Hippocampal formation (tissue), 2 donors: ENCODE measurements around the gene USP37.
"Not testable (repeated sequence)": the region's sequence is repeated elsewhere in the genome, so short reads cannot be mapped to it uniquely, and the experiment has no call there.

Source experiments
- DNase-seq, 2 donors: peaks; one replicate each; lab custom pipeline; 2025; lab: John Stamatoyannopoulos, UW

The USP37 gene

GRCh38 chr2:218547978-218548377, 20.2 kb downstream of the USP37 start:
- no peak for DNase-seq

DNA sequence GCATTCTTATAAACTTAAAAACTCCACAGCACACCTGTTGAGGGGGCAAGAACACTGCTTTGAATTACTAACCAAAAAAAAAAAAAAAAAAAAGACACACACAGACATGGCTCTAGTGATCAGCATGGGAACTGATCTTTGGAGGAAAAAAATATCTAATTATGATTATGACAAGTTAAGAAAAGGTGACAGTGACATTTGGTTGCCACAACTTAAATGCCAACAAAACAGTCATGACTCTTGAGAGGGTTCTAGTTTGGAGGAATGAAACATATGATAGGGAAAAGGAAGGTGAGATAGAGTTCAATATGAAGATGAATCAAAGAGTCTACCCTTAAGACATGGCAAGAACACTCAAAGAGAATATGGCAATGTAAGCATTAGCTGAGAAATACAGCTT, 20.6 kb downstream of the USP37 start:
- DNase-seq: no peak

DNA sequence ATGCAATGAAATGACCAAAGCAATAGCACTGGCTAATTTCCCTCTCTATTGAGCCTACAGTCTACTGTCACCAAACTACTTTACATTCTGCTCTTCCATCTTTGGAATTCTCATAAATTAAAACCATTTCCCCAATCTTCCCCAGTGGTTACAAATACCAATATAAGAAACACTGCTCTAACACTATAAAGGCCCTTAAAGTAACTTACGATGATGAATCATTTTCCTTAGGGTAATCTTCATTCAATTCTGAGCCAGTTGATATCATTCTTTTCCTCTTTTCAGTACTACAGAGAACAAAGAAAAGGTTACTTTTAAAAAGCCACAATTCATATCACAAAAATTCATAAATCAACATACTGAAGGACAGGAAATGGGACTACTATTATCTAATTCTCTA, 22.1 kb downstream of the USP37 start:
- DNase-seq: no peak

DNA sequence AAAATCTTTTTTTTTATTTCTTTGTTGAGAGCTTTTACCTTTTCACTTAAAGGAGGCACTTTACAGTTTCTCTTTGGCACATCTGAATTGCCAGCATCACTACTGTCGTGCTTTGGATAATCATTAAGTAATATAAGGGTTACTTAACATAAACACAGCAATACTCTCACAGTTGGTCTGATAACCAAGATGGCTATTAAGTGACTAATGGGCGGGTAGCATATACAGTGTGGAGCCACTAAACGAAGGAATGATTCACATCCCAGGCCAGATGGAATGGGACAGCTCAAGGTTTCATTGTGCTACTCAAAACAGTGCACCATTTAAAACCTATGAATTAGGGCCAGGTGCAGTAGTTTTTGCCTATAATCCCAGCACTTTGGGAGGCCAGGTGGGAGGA, 28.1 kb downstream of the USP37 start:
- DNase-seq: no peak

- DNase-seq: no peak
Measured at GRCh38 chr2:218536804-218537494, 31.2 kb downstream of the USP37 start.

GRCh38 chr2:218529990-218530389, 38.2 kb downstream of the USP37 start:
- DNase-seq: no peak

DNA sequence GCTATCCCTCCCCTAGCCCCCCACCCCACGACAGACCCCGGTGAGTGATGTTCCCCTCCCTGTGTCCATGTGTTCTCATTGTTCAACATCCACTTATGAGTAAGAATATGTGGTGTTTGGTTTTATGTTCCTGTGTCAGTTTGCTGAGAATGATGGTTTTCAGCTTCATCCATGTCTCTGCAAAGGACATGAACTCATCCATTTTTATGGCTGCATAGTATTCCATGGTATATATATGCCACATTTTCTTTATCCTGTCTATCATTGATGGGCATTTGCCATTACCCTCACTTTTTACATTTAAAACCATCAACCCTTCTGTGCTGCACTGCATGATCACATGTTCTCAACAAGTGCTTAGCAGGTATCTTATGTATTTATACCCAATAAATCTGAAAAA, 39.7 kb downstream of the USP37 start:
- DNase-seq: not testable (repeated sequence)

DNA sequence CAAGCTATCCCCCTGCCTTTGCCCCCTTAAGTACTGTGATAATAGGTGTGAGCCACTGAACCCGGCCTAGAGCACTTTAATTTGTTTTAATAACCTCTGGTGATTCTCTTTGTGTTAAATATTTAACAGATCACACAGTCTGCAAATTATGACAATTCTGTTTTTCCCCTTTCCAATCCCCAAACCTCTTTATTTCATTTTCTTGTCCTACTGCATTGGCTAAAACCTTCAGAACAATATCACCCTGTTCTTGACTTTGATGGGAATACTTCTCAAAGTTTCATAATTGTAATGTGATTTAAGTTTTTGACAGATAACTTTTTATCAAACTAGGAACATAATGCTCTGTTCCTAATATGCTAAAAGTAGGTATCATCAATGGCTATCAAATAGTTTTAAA, 44.5 kb downstream of the USP37 start:
- DNase-seq: no peak

DNA sequence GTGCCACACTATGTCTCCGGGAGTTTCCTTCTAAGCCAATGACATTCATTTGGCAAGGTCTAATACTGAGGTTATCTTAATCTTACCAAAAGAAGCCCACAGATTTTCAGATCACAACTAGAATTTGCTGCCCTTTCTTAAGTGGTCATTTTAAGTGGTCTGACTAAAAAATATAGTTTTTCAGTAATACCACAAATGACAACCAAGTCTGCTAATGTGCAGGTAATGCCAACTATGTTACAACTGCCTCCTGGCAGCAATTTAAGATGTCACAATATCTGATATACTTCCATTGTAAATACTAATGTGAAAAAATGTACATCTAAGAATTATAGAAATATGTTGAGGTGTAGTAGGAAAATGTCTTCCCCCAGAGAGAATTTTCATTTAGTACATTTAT, 49.3 kb downstream of the USP37 start:
- DNase-seq: no peak

- no peak for DNase-seq
Measured at GRCh38 chr2:218517434-218518206, 50.5 kb downstream of the USP37 start.

DNA sequence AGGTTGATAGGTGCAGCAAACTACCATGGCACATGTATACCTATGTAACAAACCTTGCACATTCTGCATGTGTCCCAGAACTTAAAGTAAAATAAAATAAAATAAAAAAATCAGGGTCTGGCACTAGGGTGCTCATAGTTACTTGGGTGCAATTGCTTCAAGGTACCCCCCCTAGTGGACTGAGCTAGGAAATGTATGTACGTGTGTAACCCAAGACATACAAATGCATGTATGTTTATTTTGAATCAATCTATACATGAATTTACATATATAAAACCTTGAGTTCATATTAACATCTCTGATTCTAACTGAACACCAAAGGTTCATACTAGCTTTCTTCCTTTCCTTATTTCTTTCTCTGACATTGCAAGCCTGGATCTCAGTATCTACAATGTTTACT, 51.5 kb downstream of the USP37 start:
- DNase-seq: no peak

DNA sequence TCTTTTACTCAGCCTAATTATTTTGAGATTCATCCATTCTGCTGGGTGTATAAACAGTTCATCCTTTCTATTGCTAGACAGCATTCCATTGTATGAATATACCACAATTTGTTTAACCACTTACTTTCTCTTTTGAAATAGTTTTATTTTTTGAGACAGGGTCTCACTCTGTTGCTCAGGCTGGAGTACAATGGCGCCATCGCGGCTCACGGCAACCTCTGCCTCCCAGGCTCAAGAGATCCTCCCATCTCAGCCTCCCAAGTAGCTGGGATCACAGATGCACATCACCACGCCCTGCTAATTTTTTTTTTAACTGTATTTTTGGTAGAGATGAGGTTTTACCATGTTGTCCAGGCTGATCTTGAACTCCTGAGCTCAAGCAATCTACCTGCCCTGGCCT, 54.5 kb downstream of the USP37 start:
- DNase-seq: no peak

- DNase-seq: no peak
Measured at GRCh38 chr2:218508299-218508698, 59.9 kb downstream of the USP37 start.

DNA sequence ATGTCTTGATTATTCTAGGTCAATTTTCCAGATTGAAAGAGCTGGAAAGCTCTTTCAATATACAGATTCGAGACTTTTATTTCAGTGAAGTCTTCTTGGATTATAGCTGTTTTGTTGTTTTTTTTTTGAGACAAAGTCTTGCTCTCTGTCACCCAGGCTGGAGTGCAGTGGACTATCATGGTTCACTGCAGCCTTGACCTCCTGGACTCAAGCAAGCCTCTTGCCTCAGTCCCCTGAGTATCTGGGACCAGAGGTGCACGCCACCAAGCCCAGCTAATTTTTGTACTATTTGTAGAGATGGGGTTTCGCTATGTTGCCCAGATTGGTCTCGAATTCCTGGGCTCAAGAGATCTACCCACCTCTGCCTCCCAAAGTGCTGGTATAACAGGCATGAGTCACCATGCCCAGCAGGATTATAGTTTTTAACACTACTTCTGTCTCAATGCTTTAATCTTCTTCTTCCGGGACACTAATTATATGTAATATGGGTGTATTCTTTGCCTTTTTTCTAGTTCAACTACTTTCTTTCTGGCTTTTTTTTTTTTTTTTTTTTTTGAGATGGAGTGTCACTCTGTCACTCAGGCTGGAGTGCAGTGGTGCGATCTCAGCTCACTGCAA, 62.3 kb downstream of the USP37 start:
- no peak for DNase-seq

DNA sequence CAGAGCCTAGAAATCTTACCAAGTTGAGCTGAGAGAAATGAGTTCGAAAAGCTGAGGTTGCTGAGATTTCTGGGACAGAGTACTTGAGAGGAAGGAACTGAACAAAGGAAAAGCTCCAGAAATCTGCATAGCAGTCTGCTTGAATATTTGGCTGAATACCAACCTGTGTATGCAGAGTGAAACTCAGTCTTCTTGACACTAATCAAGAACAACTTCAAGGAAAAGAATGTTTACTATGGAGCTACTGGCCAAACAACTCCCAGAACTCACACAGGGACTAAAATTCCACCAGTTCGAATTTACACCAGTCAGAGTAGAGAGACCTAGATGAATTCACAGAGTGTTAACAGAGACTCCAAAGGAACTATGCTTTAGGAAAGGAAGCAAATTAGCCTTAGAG, 66.5 kb downstream of the USP37 start:
- DNase-seq: no peak

DNA sequence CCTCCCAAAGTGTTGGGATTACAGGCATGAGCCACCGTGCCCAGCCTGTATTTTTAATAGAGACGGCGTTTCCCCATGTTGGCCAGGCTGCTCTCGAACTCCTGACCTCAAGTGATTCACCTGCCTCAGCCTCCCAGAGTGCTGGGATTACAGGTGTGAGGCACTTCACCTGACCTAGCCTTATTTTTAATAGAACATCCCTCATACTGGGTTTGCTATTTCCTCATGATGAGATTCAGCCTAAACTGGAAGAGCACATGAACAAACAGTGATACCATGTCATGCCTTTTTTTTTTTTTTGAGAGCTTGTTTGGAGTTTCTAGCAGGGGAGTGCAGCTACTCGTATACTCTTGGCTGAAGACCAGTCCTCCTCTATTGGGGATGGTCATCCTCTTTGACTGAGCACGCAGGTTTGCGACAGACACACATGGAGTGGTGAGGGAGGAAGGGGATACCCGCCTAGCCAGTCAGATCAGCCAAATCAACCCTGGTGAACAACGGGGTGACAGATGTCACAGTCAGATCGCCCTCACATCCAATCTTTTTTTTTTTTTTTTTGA, 67.6 kb downstream of the USP37 start:
- no peak for DNase-seq

DNA sequence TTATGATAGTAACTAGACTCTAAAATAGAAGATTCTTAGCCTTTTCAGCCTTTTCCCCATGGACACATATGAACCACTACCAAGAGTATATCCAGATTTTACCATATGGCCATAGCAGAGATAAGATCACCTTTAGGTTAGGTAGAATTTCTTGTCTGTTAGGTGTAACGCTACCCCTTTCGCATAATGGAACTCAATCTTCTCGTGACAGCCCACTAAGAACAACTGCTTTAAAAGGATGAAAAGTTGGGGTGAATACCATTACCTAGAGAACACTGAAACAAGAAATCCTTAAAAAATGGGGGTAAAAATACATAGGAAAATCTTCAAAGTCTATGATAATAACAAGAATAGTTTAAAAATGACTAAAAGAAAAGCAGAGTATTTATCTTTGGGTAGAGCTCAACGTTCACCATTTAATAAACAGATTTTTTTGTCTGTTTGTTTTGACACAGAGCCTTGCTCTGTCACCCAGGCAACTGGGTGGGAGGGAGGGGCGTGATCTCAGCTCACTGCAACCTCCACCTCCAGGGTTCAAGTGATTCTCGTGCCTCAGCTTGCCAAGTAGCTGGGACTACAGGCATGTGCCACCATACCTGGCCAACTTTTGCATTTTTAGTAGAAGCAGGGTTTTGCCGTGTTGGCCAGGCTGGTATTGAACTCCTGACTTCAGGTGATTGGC, 82.0 kb downstream of the USP37 start:
- no peak for DNase-seq

DNA sequence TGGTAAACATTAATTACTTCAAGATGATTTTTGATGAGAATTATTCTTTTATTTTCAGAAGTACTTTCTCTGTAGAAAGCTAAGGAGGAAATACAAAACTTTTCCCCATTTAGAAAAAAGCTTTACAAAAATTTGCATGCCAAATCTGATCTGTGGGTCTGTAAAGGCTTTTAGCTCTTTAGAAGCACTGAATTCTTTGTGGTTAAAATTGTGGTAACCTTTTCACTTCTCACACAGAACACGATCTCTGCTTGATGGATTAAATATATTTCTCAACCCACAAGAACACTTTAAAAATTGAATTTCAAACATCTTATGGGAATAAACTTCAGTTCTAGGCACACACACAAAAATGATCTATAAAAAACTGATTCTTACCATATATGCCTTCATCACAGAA, 85.5 kb downstream of the USP37 start:
- no peak for DNase-seq

DNA sequence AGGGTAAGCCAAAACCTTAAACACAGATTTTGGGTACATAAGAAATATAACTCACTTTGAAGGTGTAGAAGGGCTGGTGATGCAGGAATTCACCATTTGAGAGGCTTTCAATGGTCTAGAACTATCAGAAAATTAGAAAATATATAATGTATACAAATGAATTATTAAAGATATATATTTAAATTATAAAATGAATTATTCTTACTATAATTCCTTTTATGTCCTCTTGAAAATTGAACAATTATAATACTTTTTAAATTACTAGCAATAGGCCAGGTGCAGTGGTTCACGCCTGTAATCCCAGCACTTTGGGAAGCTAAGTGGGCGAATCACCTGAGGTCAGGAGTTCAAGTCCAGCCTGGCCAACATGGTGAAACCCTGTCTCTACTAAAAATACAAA, 88.6 kb downstream of the USP37 start:
- no peak for DNase-seq

DNA sequence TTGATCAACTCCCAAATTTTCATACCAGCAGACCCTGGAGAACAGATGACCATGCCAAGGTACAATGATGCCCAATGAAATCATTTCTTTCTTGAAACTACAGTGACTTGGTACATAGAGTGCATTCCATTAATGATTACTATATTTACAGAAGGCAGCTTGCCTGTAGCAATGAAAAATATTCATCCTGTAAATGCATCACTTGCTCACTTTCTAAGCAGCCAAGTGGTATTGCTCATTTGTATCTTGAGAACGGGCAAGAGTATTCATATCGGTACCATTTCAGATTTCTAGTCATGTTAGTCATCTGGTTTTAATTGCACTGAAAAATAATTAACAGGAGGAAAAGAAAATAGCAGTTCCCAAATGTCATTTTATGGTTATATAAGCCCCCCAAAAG, 89.6 kb downstream of the USP37 start:
- DNase-seq: no peak

DNA sequence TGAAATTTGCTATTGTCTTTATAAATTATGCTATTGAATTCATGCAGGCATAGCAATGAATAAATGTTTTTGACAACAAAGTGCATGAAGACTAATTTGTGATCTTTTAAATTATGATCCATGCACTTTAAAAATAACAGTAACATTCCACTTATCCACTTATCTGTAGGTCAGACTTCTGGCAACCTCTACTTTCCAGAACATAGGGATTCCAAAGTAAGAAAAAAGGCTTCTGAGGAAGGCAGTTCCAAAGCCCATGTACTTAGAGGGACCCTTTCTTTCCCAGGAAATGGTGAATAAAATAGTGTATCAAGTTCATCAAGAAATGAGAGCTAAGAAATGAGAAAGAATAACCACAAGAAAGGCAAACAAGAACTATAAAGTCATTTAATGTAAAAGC, 90.9 kb downstream of the USP37 start:
- no peak for DNase-seq

GRCh38 chr2:218476676-218477075, 91.5 kb downstream of the USP37 start:
- DNase-seq: no peak
